HG03575 (cell line): ENCODE results near the gene ASPN.
"Not testable (repeated sequence)": the region's sequence is repeated elsewhere in the genome, so short reads cannot be mapped to it uniquely, and the experiment has no call there.

Source experiments
- ATAC-seq: cut with Tn5 transposase; IDR thresholded peaks from one replicate; pipeline ENCODE4 v1.9.1; 2021; ENCODE audit not compliant: unreplicated experiment, insufficient number of reproducible peaks, low FRiP score; ENCODE audit errors: extremely low read depth

ASPN gene

GRCh38 chr9:92432350-92432749, 50.0 kb downstream of the ASPN start:
- no peak for ATAC-seq

GRCh38 chr9:92429836-92430235, 52.5 kb downstream of the ASPN start:
- ATAC-seq = no peak

DNA sequence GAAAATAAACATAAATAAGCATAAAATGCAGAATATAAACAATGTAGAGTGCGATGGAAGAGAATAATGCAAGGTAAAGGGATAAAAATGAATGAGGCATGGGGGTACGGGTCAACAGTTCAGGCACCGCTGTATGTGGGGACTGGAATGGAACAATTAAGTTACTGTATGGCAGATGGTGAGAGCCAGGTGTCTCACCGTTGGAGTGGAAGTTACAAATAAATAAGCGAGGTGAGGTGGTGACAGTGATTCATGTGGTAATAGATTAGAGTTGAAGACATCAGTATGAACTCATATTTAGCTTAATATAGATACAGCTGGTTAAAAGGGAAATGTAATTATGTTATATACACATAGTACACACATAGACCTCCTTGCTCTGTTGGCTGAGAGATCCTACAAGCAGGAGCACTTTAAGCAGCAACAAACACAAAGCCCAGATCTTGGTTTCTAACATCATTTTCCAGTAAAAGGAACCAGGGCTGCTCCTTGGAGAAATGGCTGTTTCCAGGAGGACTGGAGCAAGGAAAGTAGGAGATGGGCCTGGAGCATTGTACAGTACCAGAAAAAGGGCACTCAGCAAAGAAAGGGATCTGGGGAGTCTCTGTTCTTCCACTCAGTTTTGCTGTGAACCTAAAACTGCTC, 55.7 kb downstream of the ASPN start:
- no peak for ATAC-seq

- no peak for ATAC-seq
Observed at GRCh38 chr9:92425474-92425873, 56.8 kb downstream of the ASPN start.

DNA sequence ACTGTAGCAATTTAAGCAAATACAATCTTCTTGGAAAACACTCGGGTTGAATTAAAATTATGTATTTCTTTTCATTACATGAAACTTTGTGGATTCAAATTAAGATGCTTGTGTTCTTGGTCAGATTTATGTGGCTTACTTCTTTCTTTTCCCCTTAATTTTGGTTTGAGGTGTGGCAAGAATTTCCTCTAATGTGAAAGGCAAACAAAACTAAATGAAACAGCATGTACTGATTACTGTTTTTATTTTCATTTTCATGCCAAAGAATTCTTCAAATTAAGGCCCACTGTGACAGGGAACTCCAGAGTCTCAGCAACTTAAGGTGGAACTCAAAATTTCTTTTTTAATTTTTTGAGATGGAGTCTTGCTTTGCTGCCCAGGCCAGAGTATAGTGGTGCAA, 58.0 kb downstream of the ASPN start, which contains the start of gene OMD:
TSS of gene OMD (minus strand) at position 132 of the 400 bp plus-strand sequence. CDS start 6,913 bp downstream, outside the sequence.
- ATAC-seq = no peak

DNA sequence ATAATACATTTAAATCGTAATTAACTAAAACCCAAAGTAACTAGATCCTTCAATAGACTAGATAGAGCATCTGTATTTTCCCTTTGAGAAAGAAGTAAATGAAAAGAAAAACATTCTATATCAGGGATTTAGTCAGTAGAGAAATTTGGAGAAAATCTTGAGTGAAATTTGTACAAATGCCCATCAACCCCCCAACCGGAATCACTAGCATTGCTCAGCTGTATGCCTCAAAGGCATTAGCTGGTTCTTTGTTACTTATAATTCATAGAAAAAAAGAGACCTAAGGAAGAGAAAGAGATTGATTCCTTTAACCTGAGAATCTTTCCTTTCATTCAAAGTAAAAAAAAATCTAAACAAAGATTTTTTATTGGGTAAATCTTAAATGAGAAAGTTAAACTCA, 58.7 kb downstream of the ASPN start:
- ATAC-seq = no peak

DNA sequence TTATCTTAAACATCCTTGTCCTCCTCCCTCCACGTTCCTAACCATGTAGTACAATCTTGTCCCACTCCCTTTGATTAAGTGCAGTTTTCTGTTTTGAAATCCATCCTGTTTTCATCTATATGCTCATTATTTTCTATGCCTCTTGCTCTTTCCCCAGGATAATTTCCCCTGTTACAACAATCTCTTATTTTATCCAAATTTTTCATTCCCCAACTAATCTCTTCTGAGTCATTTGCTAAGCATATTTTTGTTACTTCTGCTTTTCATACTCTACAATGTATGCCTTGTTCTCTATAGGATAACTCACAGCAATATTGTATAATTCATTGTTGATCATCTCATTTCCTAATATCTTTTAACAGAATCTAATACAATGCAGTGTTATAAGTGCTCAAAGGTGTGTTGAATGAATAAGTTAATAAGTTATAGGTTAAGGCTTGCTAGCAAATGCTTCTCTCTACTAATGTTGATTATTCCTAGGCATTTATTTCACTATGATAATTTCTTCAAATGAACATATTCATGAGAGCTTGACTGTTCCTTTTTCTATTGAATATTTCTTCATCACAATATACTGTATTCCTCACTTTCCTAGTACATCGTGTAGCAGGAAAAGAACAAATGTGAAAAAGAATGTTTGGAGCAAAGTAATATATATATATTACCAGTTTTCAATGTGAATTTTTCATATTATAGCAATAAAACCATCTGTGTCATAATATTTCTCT, 59.5 kb downstream of the ASPN start:
- ATAC-seq = no peak

DNA sequence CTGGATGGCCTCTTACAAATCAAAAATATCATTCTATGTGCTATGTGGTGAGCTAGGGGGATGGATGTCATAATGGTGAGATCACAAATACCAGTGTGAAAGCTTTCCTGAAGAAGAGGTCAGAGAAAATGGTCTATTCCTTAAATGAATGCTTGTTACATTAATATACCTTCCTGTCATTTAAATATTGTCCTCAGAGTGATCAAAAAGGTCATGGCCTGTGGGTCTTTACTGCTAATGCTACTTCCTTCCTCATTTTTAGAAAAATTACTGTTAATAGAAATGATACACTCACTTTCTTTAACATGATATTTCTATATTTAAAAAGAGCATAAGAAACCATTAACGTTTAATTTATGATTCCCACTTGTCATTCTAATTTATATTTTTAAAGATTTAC, 67.7 kb downstream of the ASPN start:
- ATAC-seq = no peak

DNA sequence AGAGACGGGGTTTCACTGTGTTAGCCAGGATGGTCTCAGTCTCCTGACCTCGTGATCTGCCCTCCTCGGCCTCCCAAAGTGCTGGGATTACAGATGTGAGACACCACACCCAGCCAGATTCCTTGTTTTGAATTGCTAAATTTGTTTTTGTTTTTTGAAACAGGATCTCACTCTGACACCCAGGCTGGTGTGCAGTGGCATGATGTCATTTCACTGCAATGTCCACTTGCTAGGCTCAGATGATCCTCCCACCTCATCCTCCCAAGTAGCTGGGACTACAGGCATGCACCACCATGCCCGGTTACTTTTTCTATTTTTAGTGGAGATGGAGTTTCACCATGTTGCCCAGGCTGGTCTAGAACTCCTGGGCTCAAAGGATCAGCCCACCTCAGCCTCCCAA, 71.1 kb downstream of the ASPN start:
- ATAC-seq = not testable (repeated sequence)

- ATAC-seq = no peak
Observed at GRCh38 chr9:92408747-92409478, 73.4 kb downstream of the ASPN start.

- no peak for ATAC-seq
Observed at GRCh38 chr9:92407818-92408217, 74.5 kb downstream of the ASPN start.

DNA sequence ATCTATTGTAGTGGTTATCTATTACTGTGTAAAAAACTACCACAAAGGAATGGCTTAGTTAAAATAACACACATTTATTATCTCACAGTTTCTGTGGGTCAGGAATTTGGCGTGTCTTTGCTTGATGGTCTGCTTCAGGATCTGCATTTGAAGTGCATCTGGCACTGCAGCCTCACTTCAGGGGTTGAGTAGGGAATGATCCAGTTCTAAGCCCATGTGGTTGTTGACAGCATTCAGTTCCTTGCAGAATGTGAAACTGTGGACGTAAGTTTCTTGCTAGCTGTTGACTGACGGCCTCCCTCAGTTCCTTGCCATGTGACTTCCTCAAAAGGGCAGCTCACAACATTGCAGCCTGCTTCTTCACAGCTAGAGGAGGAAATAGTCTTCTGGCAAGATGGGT, 75.8 kb downstream of the ASPN start:
- ATAC-seq = no peak
